Hindlimb muscle (tissue), 1 donor: Measurements from ENCODE around the gene CACNB3. TPM values are rescaled to one million over a fixed set of nuclear protein-coding genes. Genes with fewer than 3 reads are reported as not detected.
"Not testable (repeated sequence)": the region's sequence is repeated elsewhere in the genome, so short reads cannot be mapped to it uniquely, and the experiment has no call there.

Experiments
- DNase-seq: peaks from one replicate; pipeline ENCODE4 v3.0.0-alpha.2; 2013
- polyA plus RNA-seq: library from polyadenylated mRNA; unstranded; fragments of 120-200 nt; gene quantifications from one replicate; pipeline ENCODE4 v1.2.1, GENCODE V29; 2013; ENCODE audit not compliant: insufficient read length

Gene CACNB3
- polyA plus RNA-seq, 1 donor, result 12.2 TPM

DNA sequence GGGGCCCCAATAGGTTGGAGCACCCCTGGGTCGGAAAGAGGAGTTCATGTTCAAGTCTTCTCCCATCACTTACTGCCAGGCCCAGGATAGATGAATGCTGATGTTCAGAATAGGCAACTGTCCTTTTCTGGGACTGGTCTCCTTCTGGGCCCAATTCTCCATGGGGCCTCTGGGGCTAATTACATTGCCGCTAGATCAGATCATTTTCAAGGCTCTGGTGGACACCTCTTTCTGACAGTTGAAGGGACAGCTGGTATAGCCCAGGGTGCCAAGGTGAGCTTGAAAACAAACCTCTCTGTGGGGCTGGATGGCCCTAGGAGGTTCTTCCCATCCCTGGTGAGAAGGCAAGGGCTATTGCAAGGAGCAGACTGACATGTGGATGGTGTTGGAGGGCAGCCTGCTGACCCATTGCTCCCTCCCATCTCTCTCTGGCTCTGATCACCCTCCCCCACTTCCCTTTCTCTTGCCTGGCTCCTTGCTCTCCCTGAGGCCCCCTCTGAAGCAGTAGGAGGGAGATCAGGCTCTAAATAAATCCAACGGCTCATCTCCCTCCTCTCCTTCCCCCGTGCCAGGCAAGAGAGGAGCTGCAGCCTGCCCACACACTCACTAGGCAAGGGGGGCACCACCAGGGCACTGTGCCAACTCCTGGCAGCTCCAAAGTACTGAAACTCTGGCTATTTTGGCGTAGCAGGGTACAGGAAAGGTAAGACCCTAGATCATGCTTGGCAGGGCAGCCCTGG is 1.9 kb downstream of the CACNB3 start:
- DNase-seq, result no peak

DNA sequence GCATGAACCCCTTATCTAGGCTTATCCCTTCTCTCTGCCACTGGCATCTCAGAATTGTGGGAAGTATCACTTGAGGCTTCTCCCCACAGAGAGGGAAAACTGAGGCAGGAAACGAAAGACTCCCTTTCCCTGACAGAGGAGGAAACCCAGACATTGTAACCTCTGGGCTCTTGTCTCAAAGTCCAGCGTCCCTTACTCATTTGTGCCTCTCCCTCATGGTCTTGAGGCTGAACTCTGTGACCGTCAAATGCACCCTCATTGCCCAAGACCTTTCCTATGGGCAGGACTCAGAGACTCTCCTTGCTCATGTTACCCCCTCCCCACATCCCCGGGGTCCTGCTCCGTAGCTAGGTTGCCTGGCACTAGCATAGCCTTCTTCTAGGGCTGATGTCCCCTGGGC is 3.8 kb downstream of the CACNB3 start:
- no peak for DNase-seq

DNA sequence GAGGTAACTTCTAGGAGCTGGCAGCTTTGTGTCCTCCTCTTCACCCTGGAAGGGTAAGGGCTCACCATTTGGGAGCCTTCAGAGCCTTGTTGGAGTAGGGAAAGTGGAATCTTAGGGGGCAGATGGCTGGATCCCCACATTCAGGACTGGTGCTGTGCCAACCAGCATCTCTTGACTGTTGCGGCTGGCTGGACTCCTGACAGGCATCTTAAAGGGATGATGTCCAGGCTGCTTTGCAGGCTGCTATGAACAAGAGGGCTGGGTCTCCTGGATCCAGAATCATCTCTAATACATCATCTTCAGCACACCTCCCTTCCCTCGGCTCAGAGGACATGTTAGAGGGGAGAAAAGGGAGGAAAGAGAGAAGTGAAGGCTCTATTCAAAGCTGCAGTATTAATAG is 4.4 kb downstream of the CACNB3 start:
- no peak for DNase-seq

DNA sequence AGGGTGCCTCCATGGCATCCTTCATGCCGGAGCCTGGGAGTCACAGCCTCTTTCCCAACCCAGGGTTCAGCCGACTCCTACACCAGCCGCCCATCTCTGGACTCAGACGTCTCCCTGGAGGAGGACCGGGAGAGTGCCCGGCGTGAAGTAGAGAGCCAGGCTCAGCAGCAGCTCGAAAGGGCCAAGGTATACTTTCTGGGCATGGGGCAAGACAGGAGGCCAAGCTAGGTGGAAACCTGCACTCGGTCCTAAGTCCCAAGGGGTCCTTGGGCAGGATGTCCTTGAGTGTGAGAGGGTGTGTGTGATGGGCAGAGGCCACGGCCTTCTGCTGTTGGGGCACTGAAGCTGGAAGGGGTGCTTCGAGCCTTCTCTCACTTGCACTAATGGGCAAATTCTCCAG is 5.0 kb downstream of the CACNB3 start:
- no peak for DNase-seq

DNA sequence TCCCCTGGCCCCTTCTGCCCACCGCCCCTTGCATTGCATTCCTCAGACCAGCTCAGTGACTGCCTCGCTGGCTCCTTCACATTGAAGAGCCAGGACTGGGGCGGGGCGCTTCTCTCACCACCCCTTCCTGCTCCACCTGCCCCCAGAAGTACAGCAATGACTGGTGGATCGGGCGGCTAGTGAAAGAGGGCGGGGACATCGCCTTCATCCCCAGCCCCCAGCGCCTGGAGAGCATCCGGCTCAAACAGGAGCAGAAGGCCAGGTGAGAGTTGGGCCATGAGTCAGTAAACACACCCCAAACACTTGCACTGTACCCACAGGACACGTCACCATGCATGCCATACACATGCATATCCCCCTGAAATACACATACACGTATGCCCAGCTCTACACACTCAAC is 5.8 kb downstream of the CACNB3 start:
- no peak for DNase-seq

DNA sequence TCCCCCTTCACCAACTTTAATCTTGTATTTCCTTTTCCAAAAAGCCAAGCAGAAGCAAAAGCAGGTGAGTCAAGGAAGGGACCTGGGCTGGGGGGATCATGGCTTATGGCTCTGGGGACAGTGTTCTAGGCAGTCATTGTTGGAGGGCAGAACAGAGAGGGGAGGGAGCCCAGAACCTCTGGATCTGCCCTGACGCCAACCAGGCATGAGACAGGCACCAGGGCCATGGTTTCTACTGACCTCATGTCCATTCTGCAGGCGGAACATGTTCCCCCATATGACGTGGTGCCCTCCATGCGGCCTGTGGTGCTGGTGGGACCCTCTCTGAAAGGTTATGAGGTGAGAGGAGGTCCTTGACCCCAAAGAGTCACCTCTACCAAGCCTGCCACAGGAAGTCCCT is 6.6 kb downstream of the CACNB3 start:
- no peak for DNase-seq

DNA sequence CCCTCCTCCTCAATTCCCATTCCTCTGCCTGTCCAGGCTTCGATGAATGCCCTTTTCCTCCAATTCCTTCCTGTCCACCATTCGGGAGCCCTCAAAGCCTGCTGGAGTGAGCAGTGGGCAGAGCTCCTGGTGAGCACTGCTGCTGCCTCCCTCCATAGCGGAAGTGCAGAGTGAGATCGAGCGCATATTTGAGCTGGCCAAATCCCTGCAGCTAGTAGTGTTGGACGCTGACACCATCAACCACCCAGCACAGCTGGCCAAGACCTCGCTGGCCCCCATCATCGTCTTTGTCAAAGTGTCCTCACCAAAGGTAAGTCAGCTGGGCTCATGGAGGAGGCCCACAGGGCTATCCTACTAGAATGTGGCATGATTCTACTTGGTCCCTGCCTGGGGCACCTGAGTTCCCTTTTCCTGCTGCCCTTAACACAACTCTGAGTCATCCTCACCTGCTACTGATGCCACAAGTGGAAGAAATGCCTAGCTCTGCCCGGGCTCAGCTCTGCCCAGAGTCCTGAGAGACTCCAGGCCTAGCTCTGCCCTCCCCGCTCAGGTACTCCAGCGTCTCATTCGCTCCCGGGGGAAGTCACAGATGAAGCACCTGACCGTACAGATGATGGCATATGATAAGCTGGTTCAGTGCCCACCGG is 8.0 kb downstream of the CACNB3 start:
- DNase-seq, result no peak

DNA sequence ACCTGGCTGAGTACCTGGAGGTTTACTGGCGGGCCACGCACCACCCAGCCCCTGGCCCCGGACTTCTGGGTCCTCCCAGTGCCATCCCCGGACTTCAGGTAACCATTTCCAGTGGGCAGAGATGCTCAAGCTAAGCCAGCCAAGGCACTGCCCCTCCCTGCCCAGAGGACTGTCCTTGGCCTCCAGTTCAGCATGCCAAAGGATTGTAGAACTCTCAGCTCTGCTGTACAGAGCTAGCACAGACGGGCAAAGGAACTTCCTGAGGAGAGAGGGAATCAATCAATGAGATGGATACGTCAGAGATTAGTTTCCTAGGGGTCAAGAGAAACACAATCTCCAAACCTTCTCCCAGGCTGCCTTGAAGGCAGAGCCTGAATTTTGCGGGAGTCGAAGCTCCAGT is 8.7 kb downstream of the CACNB3 start:
- no peak for DNase-seq

DNA sequence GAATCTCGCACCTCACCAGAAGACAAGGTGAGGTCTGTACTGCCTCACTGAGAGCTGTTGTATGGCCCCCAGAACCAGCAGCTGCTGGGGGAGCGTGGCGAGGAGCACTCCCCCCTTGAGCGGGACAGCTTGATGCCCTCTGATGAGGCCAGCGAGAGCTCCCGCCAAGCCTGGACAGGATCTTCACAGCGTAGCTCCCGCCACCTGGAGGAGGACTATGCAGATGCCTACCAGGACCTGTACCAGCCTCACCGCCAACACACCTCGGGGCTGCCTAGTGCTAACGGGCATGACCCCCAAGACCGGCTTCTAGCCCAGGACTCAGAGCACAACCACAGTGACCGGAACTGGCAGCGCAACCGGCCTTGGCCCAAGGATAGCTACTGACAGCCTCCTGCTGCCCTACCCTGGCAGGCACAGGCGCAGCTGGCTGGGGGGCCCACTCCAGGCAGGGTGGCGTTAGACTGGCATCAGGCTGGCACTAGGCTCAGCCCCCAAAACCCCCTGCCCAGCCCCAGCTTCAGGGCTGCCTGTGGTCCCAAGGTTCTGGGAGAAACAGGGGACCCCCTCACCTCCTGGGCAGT is 9.3 kb downstream of the CACNB3 start:
- no peak for DNase-seq

DNA sequence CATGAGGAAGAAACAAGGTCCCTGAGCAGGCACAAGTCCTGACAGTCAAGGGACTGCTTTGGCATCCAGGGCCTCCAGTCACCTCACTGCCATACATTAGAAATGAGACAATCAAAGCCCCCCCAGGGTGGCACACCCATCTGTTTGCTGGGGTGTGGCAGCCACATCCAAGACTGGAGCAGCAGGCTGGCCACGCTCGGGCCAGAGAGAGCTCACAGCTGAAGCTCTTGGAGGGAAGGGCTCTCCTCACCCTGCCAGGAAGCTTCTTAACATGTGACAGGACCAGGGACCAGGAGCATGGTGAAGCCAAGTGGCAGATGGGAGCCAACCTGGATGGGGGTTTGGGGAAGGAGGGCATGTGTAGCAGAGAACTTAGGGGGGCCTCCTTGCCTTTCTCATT is 10.0 kb downstream of the CACNB3 start:
- DNase-seq, result no peak

DNA sequence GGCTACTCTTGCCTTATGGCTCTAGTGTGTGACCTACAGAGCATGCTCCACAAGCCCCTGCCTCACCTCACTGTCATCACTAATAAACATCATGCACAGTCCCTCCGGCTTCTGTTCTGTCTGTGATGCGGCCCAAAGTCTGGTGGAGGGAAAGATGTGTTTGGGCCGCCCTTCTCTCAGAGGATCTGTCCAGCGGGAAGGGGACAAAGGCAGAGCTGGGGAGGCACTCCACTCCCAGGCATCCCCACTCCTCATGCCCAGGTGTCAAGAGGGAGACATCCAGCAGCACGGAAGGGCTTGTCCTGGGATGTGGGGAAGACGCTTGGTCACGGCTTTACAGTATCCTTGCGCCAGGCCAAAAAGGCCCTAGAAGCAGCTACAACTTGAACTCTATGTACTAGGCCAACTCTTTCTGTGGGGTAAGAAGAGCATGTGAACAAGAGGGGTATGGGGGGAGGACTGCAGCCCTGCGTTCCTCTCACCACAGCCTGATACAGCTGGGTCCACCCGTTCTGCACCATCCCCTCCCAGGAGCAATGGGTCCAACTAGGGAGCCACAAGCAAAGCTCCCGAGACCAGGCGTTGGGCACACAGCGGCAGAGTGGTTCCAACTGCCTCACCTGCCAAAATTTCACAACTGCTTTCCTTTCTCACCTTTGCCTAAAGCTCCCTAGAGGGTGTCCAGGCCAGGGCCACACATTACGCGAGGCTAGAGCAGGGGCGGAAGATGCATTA is 10.7 kb downstream of the CACNB3 start:
- no peak for DNase-seq

DNA sequence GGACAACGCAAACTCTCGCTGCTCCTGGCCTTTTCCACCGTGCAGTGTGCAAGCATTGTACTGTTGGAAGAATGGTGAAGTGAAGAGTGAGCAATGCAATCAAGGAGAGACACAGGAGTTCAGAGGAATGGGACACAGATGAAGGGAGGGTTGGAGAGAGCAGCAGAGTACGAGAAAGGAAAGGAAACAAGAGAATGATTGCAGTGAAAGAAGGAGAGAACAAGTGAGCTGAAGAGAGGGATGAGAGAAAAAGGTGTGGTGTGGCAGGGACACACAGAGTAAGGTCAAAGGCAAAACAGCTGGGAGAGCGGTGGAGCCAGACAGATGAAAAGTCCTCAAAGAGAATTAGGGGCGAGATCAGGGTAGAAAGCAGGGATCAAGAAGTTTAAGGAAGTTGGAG is 13.0 kb downstream of the CACNB3 start:
- no peak for DNase-seq

DNA sequence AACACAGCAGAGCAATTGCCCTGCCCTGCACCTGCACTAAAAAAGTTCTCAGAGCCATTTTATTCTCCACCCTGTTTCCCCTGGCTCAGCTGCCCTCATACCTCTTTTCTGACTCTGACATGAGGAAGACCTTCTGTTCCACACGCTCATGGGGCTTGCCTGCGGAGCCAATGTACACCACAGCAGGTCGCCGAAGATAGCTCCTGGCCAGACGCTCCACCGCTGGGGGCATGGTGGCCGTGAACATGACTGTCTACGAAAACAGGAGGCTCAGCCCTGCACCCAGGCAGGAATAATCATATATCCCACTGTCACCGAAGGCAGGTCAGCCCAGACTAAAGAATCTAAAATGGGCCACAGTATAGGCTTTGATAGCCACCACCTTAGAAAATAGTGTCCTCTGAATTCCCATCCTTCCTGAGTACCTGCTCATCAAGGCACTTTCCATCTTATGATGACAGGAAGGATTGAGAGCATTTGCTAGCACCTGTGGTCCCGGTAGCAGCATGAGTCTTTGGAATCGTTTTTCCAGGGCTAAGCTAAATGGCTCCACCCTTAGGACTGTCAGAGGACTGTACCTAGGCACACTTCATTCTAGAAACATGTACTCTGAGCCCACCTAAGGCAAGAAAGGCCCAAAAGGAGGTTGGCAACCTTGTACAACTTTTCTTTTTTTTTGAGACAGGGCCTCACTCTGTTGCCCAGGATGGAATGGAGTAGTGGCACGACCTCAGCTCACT is 14.2 kb downstream of the CACNB3 start:
- DNase-seq, result no peak

DNA sequence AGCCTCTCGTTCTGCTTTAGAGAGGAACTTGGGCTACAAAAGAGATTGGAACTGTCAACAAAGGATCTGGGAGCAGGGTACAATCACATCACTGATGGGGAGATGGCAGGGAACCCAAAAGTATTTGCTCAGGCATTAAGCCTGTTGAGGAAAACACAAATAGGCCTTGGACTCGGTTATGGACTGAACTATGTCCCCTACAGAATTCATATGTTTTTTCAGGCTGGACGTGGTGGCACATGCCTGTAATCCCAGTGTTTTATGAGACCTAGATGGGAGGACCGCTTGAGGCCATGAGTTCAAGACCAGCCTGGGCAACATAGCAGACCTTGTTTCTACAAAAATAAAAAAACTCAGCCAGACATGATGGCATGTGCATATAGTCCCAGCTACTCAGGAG is 19.8 kb downstream of the CACNB3 start:
- no peak for DNase-seq

DNA sequence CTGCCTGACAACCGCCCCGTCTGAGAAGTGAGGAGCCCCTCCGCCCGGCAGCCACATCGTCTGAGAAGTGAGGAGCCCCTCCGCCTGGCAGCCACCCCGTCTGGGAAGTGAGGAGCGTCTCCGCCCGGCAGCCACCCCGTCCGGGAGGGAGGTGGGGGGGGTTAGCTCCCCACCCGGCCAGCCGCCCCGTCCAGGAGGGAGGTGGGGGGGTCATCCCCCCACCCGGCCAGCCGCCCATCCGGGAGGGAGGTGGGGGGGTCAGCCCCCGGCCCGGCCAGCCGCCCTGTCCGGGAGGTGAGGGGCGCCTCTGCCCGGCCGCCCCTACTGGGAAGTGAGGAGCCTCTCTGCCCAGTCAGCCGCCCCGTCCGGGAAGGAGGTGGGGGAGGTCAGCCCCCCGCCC is 23.7 kb downstream of the CACNB3 start:
- not testable (repeated sequence) for DNase-seq

DNA sequence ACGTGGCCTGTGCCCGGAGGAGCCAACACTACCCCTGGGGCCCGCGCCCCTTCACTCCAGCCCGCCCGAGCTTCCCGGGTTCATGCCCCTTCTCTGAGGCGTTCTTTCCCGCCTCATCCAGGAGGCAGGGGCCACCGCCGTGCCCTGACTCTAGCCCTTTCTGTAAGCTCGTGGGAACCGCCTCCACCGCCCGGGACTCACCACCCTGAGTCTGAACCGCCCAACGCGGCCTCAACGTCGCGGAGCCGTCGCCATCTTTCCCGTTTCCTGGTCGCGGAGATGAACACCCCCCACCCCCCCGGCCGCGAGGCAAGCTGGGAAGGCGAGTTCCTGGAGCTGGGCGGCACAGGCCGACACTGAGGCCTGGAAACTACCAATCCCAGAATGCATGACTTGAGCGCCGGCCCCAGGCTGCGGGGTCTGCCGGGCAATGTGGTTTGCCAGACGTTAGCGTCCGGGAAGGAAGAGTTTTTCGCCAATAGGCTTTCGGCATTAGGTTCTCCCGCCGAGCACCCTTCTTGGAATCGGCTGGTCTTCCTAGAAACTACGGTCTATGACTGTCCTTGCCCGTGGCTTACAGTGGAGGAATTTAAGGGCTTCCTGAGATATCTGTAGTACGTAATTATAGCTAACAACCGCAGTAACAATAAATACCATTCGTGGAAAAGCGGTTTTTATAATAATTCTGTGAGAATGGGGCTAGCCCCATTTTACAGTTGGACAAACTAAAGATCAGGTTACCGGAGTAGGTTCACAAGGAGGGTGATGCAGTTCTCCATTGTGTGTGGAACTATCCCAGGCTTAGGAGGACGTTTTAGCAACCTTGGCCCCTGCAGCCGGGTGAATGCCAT is 33.8 kb downstream of the CACNB3 start, which contains the start of gene DDX23:
DDX23 (minus strand) TSS at position 281 of the 851 bp plus-strand sequence. CDS start 6,381 bp downstream, outside the sequence.
- DNase-seq, result peak; percentile 98

DNA sequence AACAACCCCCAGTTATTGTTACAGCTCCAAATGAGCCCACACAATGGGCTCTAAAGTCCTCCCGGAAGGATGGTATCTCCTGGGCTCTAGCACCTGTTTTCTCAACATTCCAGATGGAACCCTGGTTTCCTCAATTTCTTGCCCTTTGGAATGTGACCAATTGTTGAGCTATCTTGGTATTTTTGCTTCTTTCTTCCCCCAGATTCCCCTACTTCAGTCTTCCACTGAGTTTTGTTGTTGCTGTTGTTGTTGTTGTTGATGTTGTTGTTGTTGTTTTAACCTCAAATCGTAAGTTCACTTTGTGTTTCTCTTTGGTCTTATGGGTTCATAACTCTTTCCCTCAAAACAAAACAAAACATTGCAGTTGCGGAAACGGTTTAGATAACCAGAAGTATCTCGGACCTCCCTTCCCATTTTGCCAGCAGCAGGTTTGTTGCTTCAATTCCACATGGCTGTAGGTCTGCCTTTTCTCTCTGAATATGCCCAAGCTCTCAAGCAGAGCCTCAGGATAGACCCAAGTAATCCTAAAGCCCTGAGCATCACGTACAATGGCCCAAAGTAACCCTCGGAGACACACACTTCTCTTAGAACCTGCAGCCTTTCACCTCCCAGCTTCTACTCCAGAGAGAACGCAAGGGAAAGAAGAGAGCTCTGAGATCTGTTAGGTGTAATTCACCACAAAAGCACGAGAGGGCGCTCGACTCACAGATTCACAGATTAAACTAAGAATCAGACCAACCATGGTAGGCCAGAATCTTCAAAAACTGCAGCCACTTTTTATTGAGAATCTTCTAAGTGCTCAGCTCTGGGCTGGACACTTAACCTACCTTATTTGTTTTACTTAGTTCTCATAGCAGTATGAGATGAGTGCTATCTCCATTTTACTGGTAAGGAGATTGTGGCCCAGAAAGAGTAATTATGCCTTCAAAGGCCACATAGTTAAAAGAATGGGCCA is 34.7 kb downstream of the CACNB3 start:
- peak; percentile 90 for DNase-seq

DNA sequence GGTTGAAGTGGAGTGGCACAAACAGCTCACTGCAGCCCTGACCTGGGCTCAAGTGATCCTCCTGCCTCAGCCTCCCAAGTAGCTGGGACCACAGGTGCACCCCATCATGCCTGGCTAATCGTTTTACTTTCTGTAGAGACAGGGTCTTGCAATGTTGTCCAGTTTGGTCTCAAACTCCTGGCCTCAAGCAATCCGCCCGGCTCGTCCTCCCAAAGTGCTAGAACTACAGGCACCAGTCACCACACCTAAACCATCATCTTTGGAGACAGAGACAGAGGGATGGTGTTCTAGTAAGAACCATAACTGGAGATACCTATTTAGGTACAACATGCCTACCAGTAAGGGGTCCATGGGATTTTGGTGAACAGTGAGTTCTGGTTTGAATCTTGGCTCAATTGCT is 36.2 kb downstream of the CACNB3 start:
- no peak for DNase-seq

DNA sequence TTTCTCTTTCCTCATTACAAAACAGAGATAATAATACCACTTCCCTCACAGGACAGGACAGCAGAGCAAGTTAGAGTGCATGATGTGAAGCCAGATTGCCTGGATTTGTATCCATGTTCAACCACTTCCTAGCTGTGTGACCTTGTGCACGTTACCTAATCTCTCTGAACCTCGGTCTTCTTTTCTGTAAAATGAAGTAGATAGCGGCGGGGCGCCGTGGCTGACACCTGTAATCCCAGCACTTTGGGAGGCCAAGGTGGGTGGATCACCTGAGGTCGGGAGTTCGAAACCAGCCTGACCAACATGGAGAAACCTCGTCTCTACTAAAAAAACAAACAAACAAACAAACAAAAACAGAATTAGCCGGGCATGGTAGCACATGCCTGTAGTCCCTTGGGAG is 36.6 kb downstream of the CACNB3 start:
- not testable (repeated sequence) for DNase-seq

DNA sequence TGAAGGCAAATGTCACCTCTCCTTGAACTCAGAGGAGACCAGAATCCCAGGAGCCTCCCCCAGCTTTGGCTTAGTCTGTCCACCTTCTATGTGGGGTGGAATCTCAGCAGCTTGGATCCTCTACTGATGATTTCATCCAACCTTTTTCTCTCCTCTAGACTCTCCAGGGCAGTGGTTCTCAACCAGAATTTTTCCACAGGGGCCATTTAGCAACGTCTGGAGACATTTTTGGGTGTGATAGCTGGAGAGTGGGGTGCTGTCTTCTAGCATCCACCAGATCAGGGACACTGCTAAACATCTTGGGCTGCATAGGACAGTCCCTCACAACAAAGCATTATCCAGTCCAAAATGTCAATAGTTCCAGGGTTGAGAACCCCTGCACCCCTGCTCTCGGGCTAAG is 38.1 kb downstream of the CACNB3 start:
- DNase-seq, result no peak
